HG02943 (cell line): ENCODE results near the gene ANP32B.
"Not testable (repeated sequence)": the region's sequence is repeated elsewhere in the genome, so short reads cannot be mapped to it uniquely, and the experiment has no call there.

Experiments used
- ATAC-seq: cut with Tn5 transposase; IDR thresholded peaks from one replicate; pipeline ENCODE4 v1.9.1; 2021; ENCODE audit warnings: mild to moderate bottlenecking, low read depth, moderate library complexity; ENCODE audit not compliant: unreplicated experiment

ANP32B gene

GRCh38 chr9:97990259-97990658, 7.1 kb downstream of the ANP32B start:
- ATAC-seq: no peak

- no peak for ATAC-seq
Observed at GRCh38 chr9:97991818-97992217, 8.7 kb downstream of the ANP32B start.

- no peak for ATAC-seq
Observed at GRCh38 chr9:97992219-97992618, 9.1 kb downstream of the ANP32B start.

GRCh38 chr9:97993000-97993399, 9.9 kb downstream of the ANP32B start:
- no peak for ATAC-seq

GRCh38 chr9:97994703-97995102, 11.6 kb downstream of the ANP32B start:
- no peak for ATAC-seq

- ATAC-seq: not testable (repeated sequence)
Observed at GRCh38 chr9:97996676-97997075, 13.5 kb downstream of the ANP32B start.

- ATAC-seq: no peak
Observed at GRCh38 chr9:97997330-97998276, 14.5 kb downstream of the ANP32B start.

- ATAC-seq: no peak
Observed at GRCh38 chr9:98002808-98003207, 19.7 kb downstream of the ANP32B start.

GRCh38 chr9:98006127-98006796, 23.1 kb downstream of the ANP32B start:
- no peak for ATAC-seq

GRCh38 chr9:98007251-98007928, 24.2 kb downstream of the ANP32B start:
- ATAC-seq: no peak

GRCh38 chr9:98008764-98009163, 25.6 kb downstream of the ANP32B start:
- ATAC-seq: no peak

- no peak for ATAC-seq
Observed at GRCh38 chr9:98009437-98009836, 26.3 kb downstream of the ANP32B start.

- no peak for ATAC-seq
Observed at GRCh38 chr9:98009936-98010335, 26.8 kb downstream of the ANP32B start.

GRCh38 chr9:98010445-98010844, 27.3 kb downstream of the ANP32B start:
- no peak for ATAC-seq

GRCh38 chr9:98011122-98011521, 28.0 kb downstream of the ANP32B start:
- no peak for ATAC-seq

- no peak for ATAC-seq
Observed at GRCh38 chr9:98016137-98016680, 33.1 kb downstream of the ANP32B start.

GRCh38 chr9:98017306-98017705, 34.2 kb downstream of the ANP32B start:
- ATAC-seq: no peak

- no peak for ATAC-seq
Observed at GRCh38 chr9:98018347-98018746, 35.2 kb downstream of the ANP32B start.

- ATAC-seq: no peak
Observed at GRCh38 chr9:98019098-98019497, 36.0 kb downstream of the ANP32B start.

- ATAC-seq: not testable (repeated sequence)
Observed at GRCh38 chr9:98019869-98020268, 36.7 kb downstream of the ANP32B start.
